Erythroblast (primary cell): ENCODE data around the gene MEF2C.

Experiments used
- GATA1 ChIP-seq: IDR thresholded peaks from 2 replicates; pipeline ENCODE4 v1.6.1; 2011; ENCODE audit warnings: low read depth, mild to moderate bottlenecking, control low read depth, low read length, moderate library complexity
- POLR2A ChIP-seq: IDR thresholded peaks from 2 replicates; pipeline ENCODE4 v1.6.1; 2011; ENCODE audit warnings: mild to moderate bottlenecking, low read length

DNA sequence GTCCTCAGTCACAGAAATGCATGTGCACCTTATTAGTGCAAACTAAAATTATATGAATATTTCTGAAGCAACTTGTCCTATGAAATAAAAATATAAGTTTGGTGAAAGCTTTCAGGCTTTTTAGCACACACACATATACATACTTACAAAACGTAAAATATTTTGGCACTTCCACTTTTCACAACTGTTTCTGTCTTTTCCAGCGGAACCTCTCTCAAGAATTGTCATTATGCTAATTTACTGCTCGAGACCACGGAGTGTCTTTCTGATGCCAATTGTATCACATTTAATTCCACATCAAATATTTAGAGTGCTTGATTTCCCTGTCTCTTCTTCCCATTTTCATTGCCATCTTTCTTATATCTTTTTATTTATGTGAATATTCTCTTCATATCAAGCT is 100.4 kb downstream of the MEF2C start:
- TF ChIP-seq POLR2A (no peak), GATA1 (no peak)
